ENCODE data around the gene RBP3. TPM values are rescaled to one million over a fixed set of nuclear protein-coding genes. Genes with fewer than 3 reads are reported as not detected.

Gene RBP3
- total RNA-seq, 5 donors from 2014 or later (not counting 1 experiment from before 2014, with no cell fraction given), result not detected

- Histone ChIP-seq H3K4me3 (ENCODE audit: control insufficient read depth in 1 of 2, extremely low read depth in 1 of 2, low read length in 1 of 2) (no peak overlapping the region), H3K9me3 (no peaks in the 10 kb centered on the region), H3K36me3 (ENCODE audit: control insufficient read depth in 2 of 2, extremely low read depth in 1 of 2, insufficient read depth in 1 of 2, low read length in 1 of 2) (no peaks in the 10 kb centered on the region), H3K4me1 (ENCODE audit: control insufficient read depth in 1 of 2, extremely low read depth in 1 of 2, insufficient read depth in 2 of 2, low read length in 2 of 2) (no peaks in the 10 kb centered on the region), H3K27me3 (replicated peaks in 1 of 2; ENCODE audit: control insufficient read depth in 2 of 2, extremely low read depth in 1 of 2, insufficient read depth in 2 of 2, low read length in 1 of 2) (peaks cover 0 to 11% of the 10 kb centered on the region in 2 experiments), H3K27ac (ENCODE audit: low read length) (no peak overlapping the region)
- Mint-ChIP-seq H3K9me3 (no peaks in the 10 kb centered on the region), H3K27ac (no peak overlapping the region), H3K4me3 (no peak overlapping the region), H3K36me3 (no peaks in the 10 kb centered on the region), H3K27me3 (peaks cover 2 to 5% of the 10 kb centered on the region in 2 donors), H3K4me1 (no peaks in the 10 kb centered on the region)
- ATAC-seq (replicated peaks in 1 of 4) (no peak), DNase-seq (no peak)
- 85% methylated on average over 4 of the region's 4 CpGs for WGBS (ENCODE audit: insufficient coverage)
- ChIA-PET POLR2A (no interaction called here), CTCF (interaction anchor here in 1 of 2 donors (0.5 kb wide), 1 partner anchor 333 kb away, joined by 3 read pairs; no protein-coding TSS in a partner anchor)
Measured at GRCh38 chr10:47329855-47330254, 18.3 kb upstream of the RBP3 start.

GRCh38 chr10:47330366-47330765 is 17.8 kb upstream of the RBP3 start:
- H3K4me1 Mint-ChIP-seq, result no peaks in the 10 kb centered on the region
- no CpG with 5 or more reads among the region's 3 CpGs for WGBS (ENCODE audit: insufficient coverage)
- CTCF ChIA-PET, result no interaction called here

GRCh38 chr10:47330804-47331203 is 17.4 kb upstream of the RBP3 start:
- Mint-ChIP-seq H3K9me3 (no peaks in the 10 kb centered on the region), H3K4me3 (no peak overlapping the region), H3K27ac (no peak overlapping the region), H3K36me3 (no peaks in the 10 kb centered on the region), H3K27me3 (peaks cover 3 to 5% of the 10 kb centered on the region in 2 donors), H3K4me1 (no peaks in the 10 kb centered on the region)
- ATAC-seq (replicated peaks in 1 of 4) (no peak), DNase-seq (no peak)
- H3K4me3 ChIP-seq (ENCODE audit: control insufficient read depth in 1 of 2, extremely low read depth in 1 of 2, low read length in 1 of 2), result no peak overlapping the region
- WGBS (ENCODE audit: insufficient coverage), result 21% methylated on average over 2 of the region's 3 CpGs
- CTCF ChIA-PET, result no interaction called here
- no peak overlapping the region for H3K27ac ChIP-seq (ENCODE audit: low read length)
- POLR2A ChIA-PET, result no interaction called here
- peaks cover 0 to 7% of the 10 kb centered on the region in 2 experiments for H3K27me3 ChIP-seq (replicated peaks in 1 of 2; ENCODE audit: control insufficient read depth in 2 of 2, extremely low read depth in 1 of 2, insufficient read depth in 2 of 2, low read length in 1 of 2)
- H3K36me3 ChIP-seq (ENCODE audit: control insufficient read depth in 2 of 2, extremely low read depth in 1 of 2, insufficient read depth in 1 of 2, low read length in 1 of 2), result no peaks in the 10 kb centered on the region
- no peaks in the 10 kb centered on the region for H3K9me3 ChIP-seq
- H3K4me1 ChIP-seq (ENCODE audit: control insufficient read depth in 1 of 2, extremely low read depth in 1 of 2, insufficient read depth in 2 of 2, low read length in 2 of 2), result no peaks in the 10 kb centered on the region

More at GRCh38 chr10:47330366-47330765, 17.8 kb upstream of the RBP3 start:
- no peak for ATAC-seq (replicated peaks in 1 of 4)
- no peaks in the 10 kb centered on the region for H3K36me3 ChIP-seq (ENCODE audit: control insufficient read depth in 2 of 2, extremely low read depth in 1 of 2, insufficient read depth in 1 of 2, low read length in 1 of 2)
- H3K9me3 ChIP-seq, result no peaks in the 10 kb centered on the region
- peaks cover 0 to 11% of the 10 kb centered on the region in 2 experiments for H3K27me3 ChIP-seq (replicated peaks in 1 of 2; ENCODE audit: control insufficient read depth in 2 of 2, extremely low read depth in 1 of 2, insufficient read depth in 2 of 2, low read length in 1 of 2)
- Mint-ChIP-seq H3K4me3 (no peak overlapping the region), H3K36me3 (no peaks in the 10 kb centered on the region), H3K9me3 (no peaks in the 10 kb centered on the region), H3K27me3 (peaks cover 2 to 5% of the 10 kb centered on the region in 2 donors), H3K27ac (no peak overlapping the region)
- H3K4me3 ChIP-seq (ENCODE audit: control insufficient read depth in 1 of 2, extremely low read depth in 1 of 2, low read length in 1 of 2), result no peak overlapping the region
- H3K27ac ChIP-seq (ENCODE audit: low read length), result no peak overlapping the region
- H3K4me1 ChIP-seq (ENCODE audit: control insufficient read depth in 1 of 2, extremely low read depth in 1 of 2, insufficient read depth in 2 of 2, low read length in 2 of 2), result no peaks in the 10 kb centered on the region
- DNase-seq, result no peak
- POLR2A ChIA-PET, result no interaction called here

- H3K9me3 ChIP-seq, result no peaks in the 10 kb centered on the region
- ATAC-seq (replicated peaks in 1 of 4), result no peak
- Mint-ChIP-seq H3K27me3 (peaks cover 5 to 8% of the 10 kb centered on the region in 2 donors), H3K9me3 (no peaks in the 10 kb centered on the region), H3K27ac (no peak overlapping the region), H3K4me1 (no peaks in the 10 kb centered on the region), H3K4me3 (no peak overlapping the region), H3K36me3 (no peaks in the 10 kb centered on the region)
- peaks cover 0 to 5% of the 10 kb centered on the region in 2 experiments for H3K27me3 ChIP-seq (replicated peaks in 1 of 2; ENCODE audit: control insufficient read depth in 2 of 2, extremely low read depth in 1 of 2, insufficient read depth in 2 of 2, low read length in 1 of 2)
- POLR2A ChIA-PET, result no interaction called here
- no peaks in the 10 kb centered on the region for H3K4me1 ChIP-seq (ENCODE audit: control insufficient read depth in 1 of 2, extremely low read depth in 1 of 2, insufficient read depth in 2 of 2, low read length in 2 of 2)
- H3K36me3 ChIP-seq (ENCODE audit: control insufficient read depth in 2 of 2, extremely low read depth in 1 of 2, insufficient read depth in 1 of 2, low read length in 1 of 2), result no peaks in the 10 kb centered on the region
- H3K4me3 ChIP-seq (ENCODE audit: control insufficient read depth in 1 of 2, extremely low read depth in 1 of 2, low read length in 1 of 2), result no peak overlapping the region
- CTCF ChIA-PET, result no interaction called here
- 89% methylated on average over 5 of the region's 9 CpGs for WGBS (ENCODE audit: insufficient coverage)
- H3K27ac ChIP-seq (ENCODE audit: low read length), result no peak overlapping the region
- DNase-seq, result no peak
Measured at GRCh38 chr10:47331491-47331890, 16.7 kb upstream of the RBP3 start.

- POLR2A ChIA-PET, result no interaction called here
- peaks cover 5 to 8% of the 10 kb centered on the region in 2 donors for H3K27me3 Mint-ChIP-seq
- H3K9me3 Mint-ChIP-seq, result no peaks in the 10 kb centered on the region
Measured at GRCh38 chr10:47331954-47332353, 16.2 kb upstream of the RBP3 start.

GRCh38 chr10:47332371-47332770 is 15.8 kb upstream of the RBP3 start:
- H3K9me3 ChIP-seq, result no peaks in the 10 kb centered on the region
- POLR2A ChIA-PET, result no interaction called here
- Mint-ChIP-seq H3K4me1 (no peaks in the 10 kb centered on the region), H3K9me3 (no peaks in the 10 kb centered on the region), H3K27ac (no peak overlapping the region), H3K27me3 (peaks cover 5 to 8% of the 10 kb centered on the region in 2 donors), H3K36me3 (no peaks in the 10 kb centered on the region), H3K4me3 (no peak overlapping the region)
- H3K27me3 ChIP-seq (replicated peaks in 1 of 2; ENCODE audit: control insufficient read depth in 2 of 2, extremely low read depth in 1 of 2, insufficient read depth in 2 of 2, low read length in 1 of 2), result peaks cover 0 to 5% of the 10 kb centered on the region in 2 experiments
- ATAC-seq (replicated peaks in 1 of 4), result no peak
- no peaks in the 10 kb centered on the region for H3K36me3 ChIP-seq (ENCODE audit: control insufficient read depth in 2 of 2, extremely low read depth in 1 of 2, insufficient read depth in 1 of 2, low read length in 1 of 2)
- no peak overlapping the region for H3K27ac ChIP-seq (ENCODE audit: low read length)
- CTCF ChIA-PET, result no interaction called here
- no peak overlapping the region for H3K4me3 ChIP-seq (ENCODE audit: control insufficient read depth in 1 of 2, extremely low read depth in 1 of 2, low read length in 1 of 2)
- DNase-seq, result no peak
- WGBS (ENCODE audit: insufficient coverage), result no CpG with 5 or more reads among the region's 3 CpGs
- H3K4me1 ChIP-seq (ENCODE audit: control insufficient read depth in 1 of 2, extremely low read depth in 1 of 2, insufficient read depth in 2 of 2, low read length in 2 of 2), result no peaks in the 10 kb centered on the region

More at GRCh38 chr10:47331954-47332353, 16.2 kb upstream of the RBP3 start:
- CTCF ChIA-PET, result no interaction called here
- WGBS (ENCODE audit: insufficient coverage), result 79% methylated on average over 4 of the region's 7 CpGs
- Mint-ChIP-seq H3K4me3 (no peak overlapping the region), H3K4me1 (no peaks in the 10 kb centered on the region), H3K36me3 (no peaks in the 10 kb centered on the region), H3K27ac (no peak overlapping the region)
- Histone ChIP-seq H3K27me3 (replicated peaks in 1 of 2; ENCODE audit: control insufficient read depth in 2 of 2, extremely low read depth in 1 of 2, insufficient read depth in 2 of 2, low read length in 1 of 2) (peaks cover 0 to 5% of the 10 kb centered on the region in 2 experiments), H3K4me3 (ENCODE audit: control insufficient read depth in 1 of 2, extremely low read depth in 1 of 2, low read length in 1 of 2) (no peak overlapping the region), H3K36me3 (ENCODE audit: control insufficient read depth in 2 of 2, extremely low read depth in 1 of 2, insufficient read depth in 1 of 2, low read length in 1 of 2) (no peaks in the 10 kb centered on the region), H3K9me3 (no peaks in the 10 kb centered on the region), H3K27ac (ENCODE audit: low read length) (no peak overlapping the region), H3K4me1 (ENCODE audit: control insufficient read depth in 1 of 2, extremely low read depth in 1 of 2, insufficient read depth in 2 of 2, low read length in 2 of 2) (no peaks in the 10 kb centered on the region)
- ATAC-seq (replicated peaks in 1 of 4) (no peak), DNase-seq (no peak)

- H3K27me3 ChIP-seq (replicated peaks in 1 of 2; ENCODE audit: control insufficient read depth in 2 of 2, extremely low read depth in 1 of 2, insufficient read depth in 2 of 2, low read length in 1 of 2), result peaks cover 0 to 5% of the 10 kb centered on the region in 2 experiments
- no peaks in the 10 kb centered on the region for H3K36me3 Mint-ChIP-seq
- H3K9me3 ChIP-seq, result no peaks in the 10 kb centered on the region
- H3K27ac Mint-ChIP-seq, result no peak overlapping the region
- no peak overlapping the region for H3K4me3 ChIP-seq (ENCODE audit: control insufficient read depth in 1 of 2, extremely low read depth in 1 of 2, low read length in 1 of 2)
- CTCF ChIA-PET, result interaction anchor here in 1 of 2 donors (0.6 kb wide), 1 partner anchor 285 kb away, joined by 3 read pairs; no protein-coding TSS in a partner anchor
- no peaks in the 10 kb centered on the region for H3K9me3 Mint-ChIP-seq
- ATAC-seq (replicated peaks in 1 of 4) (no peak), DNase-seq (no peak)
- no peak overlapping the region for H3K4me3 Mint-ChIP-seq
- WGBS (ENCODE audit: insufficient coverage), result 94% methylated on average over 3 of the region's 3 CpGs
- H3K27me3 Mint-ChIP-seq, result peaks cover 5 to 8% of the 10 kb centered on the region in 2 donors
- H3K4me1 Mint-ChIP-seq, result no peaks in the 10 kb centered on the region
- H3K27ac ChIP-seq (ENCODE audit: low read length), result no peak overlapping the region
- POLR2A ChIA-PET, result no interaction called here
- H3K4me1 ChIP-seq (ENCODE audit: control insufficient read depth in 1 of 2, extremely low read depth in 1 of 2, insufficient read depth in 2 of 2, low read length in 2 of 2), result no peaks in the 10 kb centered on the region
- H3K36me3 ChIP-seq (ENCODE audit: control insufficient read depth in 2 of 2, extremely low read depth in 1 of 2, insufficient read depth in 1 of 2, low read length in 1 of 2), result no peaks in the 10 kb centered on the region
Measured at GRCh38 chr10:47332946-47333345, 15.2 kb upstream of the RBP3 start.
